GM12873 (cell line): ENCODE results near the gene F3.

Source experiments
- TF ChIP-seq, protein P1 (sequence below): IDR thresholded peaks from 2 replicates; pipeline ENCODE4 v1.5.1; 2012; ENCODE audit warnings: low read depth, mild to moderate bottlenecking, moderate library complexity, low read length, control low read depth; ENCODE audit not compliant: insufficient read depth; ENCODE audit errors: missing control alignments

F3 gene

GRCh38 chr1:94501426-94501825, 40.1 kb downstream of the F3 start:
- TF ChIP-seq, protein P1, sequence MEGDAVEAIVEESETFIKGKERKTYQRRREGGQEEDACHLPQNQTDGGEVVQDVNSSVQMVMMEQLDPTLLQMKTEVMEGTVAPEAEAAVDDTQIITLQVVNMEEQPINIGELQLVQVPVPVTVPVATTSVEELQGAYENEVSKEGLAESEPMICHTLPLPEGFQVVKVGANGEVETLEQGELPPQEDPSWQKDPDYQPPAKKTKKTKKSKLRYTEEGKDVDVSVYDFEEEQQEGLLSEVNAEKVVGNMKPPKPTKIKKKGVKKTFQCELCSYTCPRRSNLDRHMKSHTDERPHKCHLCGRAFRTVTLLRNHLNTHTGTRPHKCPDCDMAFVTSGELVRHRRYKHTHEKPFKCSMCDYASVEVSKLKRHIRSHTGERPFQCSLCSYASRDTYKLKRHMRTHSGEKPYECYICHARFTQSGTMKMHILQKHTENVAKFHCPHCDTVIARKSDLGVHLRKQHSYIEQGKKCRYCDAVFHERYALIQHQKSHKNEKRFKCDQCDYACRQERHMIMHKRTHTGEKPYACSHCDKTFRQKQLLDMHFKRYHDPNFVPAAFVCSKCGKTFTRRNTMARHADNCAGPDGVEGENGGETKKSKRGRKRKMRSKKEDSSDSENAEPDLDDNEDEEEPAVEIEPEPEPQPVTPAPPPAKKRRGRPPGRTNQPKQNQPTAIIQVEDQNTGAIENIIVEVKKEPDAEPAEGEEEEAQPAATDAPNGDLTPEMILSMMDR = no peak

GRCh38 chr1:94496076-94496755, 45.3 kb downstream of the F3 start:
- TF ChIP-seq, protein P1 = no peak

- TF ChIP-seq, protein P1 = no peak
These were observed 51.0 kb downstream of the F3 start for GRCh38 chr1:94490556-94490955.

- TF ChIP-seq, protein P1 = no peak
These were observed 54.6 kb downstream of the F3 start for GRCh38 chr1:94486990-94487389.

DNA sequence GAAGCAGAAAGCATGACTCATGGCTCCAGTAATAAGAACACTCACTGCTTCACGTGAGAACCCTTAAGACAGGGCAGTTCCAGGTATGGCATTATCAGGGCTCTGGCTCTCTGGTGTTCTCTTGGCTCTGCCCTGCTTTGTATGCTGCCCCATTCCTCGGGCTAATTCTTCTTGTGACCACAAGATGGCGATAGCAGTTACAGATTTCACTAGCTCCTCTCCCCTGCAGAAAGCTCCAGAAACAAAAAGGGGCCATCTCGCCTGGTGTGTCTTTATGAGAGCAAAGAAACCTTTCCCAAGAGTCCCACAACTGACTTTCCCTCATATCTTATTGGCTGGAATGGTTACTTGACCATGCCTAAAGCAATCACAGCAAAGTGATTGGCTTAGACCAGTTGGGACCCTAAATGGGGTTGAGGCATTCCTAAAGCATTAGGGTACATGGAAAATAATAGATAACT, 60.1 kb downstream of the F3 start:
- TF ChIP-seq, protein P1 = peak; percentile 88

GRCh38 chr1:94479682-94480081, 61.9 kb downstream of the F3 start:
- TF ChIP-seq, protein P1 = no peak
